Stimulated activated naive CD8-positive, alpha-beta T cell treated with anti-CD3 and anti-CD28 coated beads, Interleukin-15, Interleukin-2, amounts not matched to agents 100 ng/mL and 50 ng/mL, for 24 hours (primary cell): ENCODE data around the gene PRKAR1B.
"Not testable (repeated sequence)": the region's sequence is repeated elsewhere in the genome, so short reads cannot be mapped to it uniquely, and the experiment has no call there.

Source experiments
- H3K27ac Mint-ChIP-seq: one replicate; pipeline ENCODE4 v1.8.0; 2021; ENCODE audit warnings: mild to moderate bottlenecking, mixed read lengths
- H3K27me3 Mint-ChIP-seq: one replicate; pipeline ENCODE4 v1.8.0; 2021; ENCODE audit warnings: mixed read lengths
- H3K36me3 Mint-ChIP-seq: one replicate; pipeline ENCODE4 v1.8.0; 2021; ENCODE audit warnings: low read depth, mixed read lengths
- H3K4me1 Mint-ChIP-seq: one replicate; pipeline ENCODE4 v1.8.0; 2021; ENCODE audit warnings: low read depth, mixed read lengths
- H3K4me3 Mint-ChIP-seq: one replicate; pipeline ENCODE4 v1.8.0; 2021; ENCODE audit warnings: mild to moderate bottlenecking, mixed read lengths
- H3K9me3 Mint-ChIP-seq: one replicate; pipeline ENCODE4 v1.8.0; 2021; ENCODE audit warnings: mixed read lengths

The PRKAR1B gene

DNA sequence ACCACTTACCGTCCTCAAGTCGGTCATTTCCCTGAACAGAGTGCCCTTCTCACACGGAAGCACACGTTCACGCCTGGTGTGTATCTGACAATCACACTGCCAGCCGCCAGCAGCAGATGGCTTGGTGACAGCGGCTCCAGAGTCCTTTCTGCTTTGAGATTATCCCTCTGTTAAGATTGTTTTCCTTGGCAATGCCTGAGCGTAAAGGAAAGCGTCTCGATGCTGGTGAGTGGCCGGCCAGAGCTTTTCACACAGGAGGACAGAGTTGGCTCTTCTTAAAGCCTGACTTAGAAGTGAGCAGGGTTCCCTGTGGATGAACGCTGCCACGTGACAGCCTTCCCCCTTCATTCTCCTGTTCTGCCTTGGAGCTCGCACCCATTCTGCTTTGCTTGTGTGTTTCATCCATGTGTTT lies 22.1 kb upstream of the PRKAR1B start:
- H3K36me3 Mint-ChIP-seq, result peaks cover 46% of the 10 kb centered on the region
- no peak overlapping the region for H3K4me3 Mint-ChIP-seq

DNA sequence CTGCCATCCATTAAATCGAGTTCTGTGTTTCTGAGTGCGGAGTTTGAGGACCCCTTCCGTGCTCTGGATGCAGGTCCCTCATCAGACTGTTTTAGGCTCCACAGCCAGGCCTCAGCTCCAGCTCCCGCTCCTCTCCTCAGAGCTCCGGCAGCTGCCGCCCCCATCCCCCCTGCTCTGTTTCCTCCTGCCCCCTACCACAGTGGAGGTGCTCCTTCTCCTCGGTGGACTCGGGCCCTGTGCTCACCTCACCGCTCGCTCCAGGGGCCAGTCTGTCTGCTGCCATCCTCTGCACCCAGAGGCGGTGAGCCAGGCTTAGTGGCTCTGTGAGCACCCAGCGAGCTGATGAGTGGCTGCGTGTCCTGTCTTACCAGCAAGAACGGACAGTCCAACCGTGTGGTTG lies 21.4 kb upstream of the PRKAR1B start:
- H3K9me3 Mint-ChIP-seq, result no peaks in the 10 kb centered on the region
- H3K27ac Mint-ChIP-seq, result no peak overlapping the region
- H3K27me3 Mint-ChIP-seq, result no peaks in the 10 kb centered on the region
- H3K36me3 Mint-ChIP-seq, result peaks cover 45% of the 10 kb centered on the region
- no peaks in the 10 kb centered on the region for H3K4me1 Mint-ChIP-seq
- no peak overlapping the region for H3K4me3 Mint-ChIP-seq

More for the DNA sequence above, 22.1 kb upstream of the PRKAR1B start:
- Mint-ChIP-seq H3K9me3 (no peaks in the 10 kb centered on the region), H3K27ac (no peak overlapping the region), H3K4me1 (no peaks in the 10 kb centered on the region), H3K27me3 (no peaks in the 10 kb centered on the region)

DNA sequence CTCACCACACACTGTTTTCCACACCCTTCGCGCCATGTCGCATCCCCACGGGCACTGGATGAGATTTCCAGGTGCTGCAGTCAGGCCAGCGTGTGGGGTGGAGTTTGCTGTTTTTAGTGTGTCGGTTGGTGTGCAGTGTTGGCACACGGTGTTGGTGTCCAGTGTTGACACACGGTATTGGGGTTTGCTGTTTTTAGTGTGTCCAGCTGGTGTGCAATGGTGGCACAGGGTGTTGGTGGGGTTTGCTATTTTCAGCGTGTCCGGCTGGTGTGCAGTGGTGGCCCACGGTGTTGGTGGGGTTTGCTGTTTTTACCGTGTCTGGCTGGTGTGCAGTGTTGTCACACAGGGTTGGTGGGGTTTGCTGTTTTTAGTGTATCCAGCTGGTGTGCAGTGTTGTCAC lies 20.1 kb upstream of the PRKAR1B start:
- H3K27ac Mint-ChIP-seq, result no peak overlapping the region

DNA sequence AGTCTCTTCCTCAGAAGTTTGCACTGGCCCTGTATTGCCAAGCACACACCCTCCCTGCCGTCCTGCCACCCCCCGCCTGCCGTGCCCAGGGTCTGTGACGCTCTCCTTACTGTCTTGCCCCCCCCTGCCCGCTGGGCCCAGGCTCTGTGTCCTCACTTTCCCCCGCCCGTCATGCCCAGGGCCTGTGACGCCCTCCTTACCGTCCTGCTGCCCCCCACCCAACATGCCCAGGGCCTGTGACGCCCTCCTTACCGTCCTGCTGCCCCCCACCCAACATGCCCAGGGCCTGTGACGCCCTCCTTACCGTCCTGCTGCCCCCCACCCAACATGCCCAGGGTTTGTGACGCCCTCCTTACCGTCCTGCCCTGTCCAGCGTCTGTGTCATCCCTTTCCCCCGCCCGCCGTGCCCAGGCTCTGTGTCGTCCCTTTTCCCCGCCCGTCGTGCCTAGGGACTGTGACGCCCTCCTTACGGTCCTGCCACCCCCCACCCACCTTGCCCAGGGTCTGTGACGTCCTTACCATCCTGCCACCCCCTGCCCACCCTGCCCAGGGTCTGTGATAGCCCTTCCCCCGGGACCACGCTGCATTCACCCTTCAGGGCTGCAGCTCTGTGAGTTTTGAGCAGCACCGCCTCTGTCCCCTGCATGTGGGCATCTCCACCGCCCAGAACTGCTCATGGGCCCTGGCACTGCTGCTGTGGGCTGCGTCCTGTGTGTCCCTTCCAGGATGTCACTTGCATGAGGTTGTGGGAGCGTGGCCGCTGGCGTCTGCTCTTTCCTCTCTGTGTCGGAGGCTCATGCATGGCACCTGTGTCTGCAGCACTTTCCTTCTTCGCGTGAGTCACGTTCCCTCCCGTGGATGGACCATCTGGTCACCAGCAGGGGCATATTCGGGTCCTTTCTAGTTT lies 19.3 kb upstream of the PRKAR1B start:
- H3K27ac Mint-ChIP-seq, result no peak overlapping the region
- no peaks in the 10 kb centered on the region for H3K4me1 Mint-ChIP-seq
- no peak overlapping the region for H3K4me3 Mint-ChIP-seq
- no peaks in the 10 kb centered on the region for H3K9me3 Mint-ChIP-seq
- H3K27me3 Mint-ChIP-seq, result no peaks in the 10 kb centered on the region
- H3K36me3 Mint-ChIP-seq, result peaks cover 38% of the 10 kb centered on the region

More for the DNA sequence above, 20.1 kb upstream of the PRKAR1B start:
- no peaks in the 10 kb centered on the region for H3K4me1 Mint-ChIP-seq
- H3K9me3 Mint-ChIP-seq, result no peaks in the 10 kb centered on the region
- H3K36me3 Mint-ChIP-seq, result peaks cover 42% of the 10 kb centered on the region
- no peaks in the 10 kb centered on the region for H3K27me3 Mint-ChIP-seq
- H3K4me3 Mint-ChIP-seq, result no peak overlapping the region

DNA sequence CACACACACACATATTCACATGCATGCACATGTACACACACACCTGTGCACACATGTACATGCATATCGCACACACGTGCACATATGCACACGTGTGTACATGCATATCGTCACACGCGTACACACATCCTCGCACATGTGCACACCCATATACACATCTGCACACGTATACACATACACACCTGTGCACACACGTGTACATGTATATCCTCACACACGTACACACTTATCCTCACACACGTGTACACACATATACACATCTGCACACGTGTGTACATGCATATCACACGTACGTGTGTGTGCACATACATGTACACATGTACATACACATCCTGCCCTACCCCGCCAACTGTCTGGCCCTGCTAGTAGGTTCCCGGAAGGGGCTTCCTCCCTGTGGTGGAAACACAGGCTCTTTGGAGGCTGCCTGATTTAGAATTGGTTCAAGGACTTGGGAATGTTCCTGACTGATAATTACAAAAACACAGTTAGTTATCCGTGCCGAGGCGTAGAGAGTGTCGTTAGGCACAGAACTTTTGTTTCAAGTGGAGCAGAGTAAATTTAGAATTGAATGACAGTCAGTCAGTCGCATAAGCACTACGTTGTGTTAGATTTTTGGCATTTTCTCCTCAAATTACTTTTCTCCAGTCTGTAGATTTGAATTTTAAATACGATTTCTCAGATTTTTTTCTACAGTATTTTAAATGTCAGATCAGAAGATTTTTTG lies 18.5 kb upstream of the PRKAR1B start:
- Mint-ChIP-seq H3K36me3 (peaks cover 38% of the 10 kb centered on the region), H3K4me1 (no peaks in the 10 kb centered on the region), H3K4me3 (no peak overlapping the region), H3K27ac (no peak overlapping the region), H3K27me3 (no peaks in the 10 kb centered on the region), H3K9me3 (no peaks in the 10 kb centered on the region)

DNA sequence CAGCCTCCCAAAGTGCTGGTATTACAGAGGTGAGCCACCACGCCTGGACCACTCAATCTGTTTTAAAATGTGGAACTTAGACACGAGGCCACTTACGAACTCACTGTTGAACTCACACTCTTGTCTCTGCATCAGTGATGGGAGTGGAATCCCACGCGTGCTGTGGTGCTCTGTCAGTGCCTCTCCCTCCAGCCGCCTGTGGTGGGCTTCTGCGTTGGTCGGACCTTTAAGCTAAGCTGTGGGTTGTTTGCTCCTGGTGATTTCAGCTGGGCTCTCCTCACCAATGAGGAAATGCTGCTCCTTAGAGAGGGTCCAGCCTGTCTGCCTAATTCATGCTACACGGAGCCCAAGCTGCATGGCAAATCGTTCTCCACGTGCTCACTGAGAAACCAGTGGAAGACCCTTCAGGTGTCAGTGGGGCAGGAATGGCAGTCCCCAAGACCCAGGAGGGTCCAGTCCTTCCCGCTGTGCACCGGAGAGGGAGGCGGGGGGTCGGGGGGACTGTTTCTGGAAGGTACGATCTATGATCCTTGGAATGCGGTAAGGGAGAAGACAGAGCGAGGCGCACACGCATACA lies 17.9 kb upstream of the PRKAR1B start:
- Mint-ChIP-seq H3K27ac (no peak overlapping the region), H3K9me3 (no peaks in the 10 kb centered on the region), H3K27me3 (no peaks in the 10 kb centered on the region), H3K36me3 (peaks cover 40% of the 10 kb centered on the region), H3K4me1 (no peaks in the 10 kb centered on the region), H3K4me3 (no peak overlapping the region)

DNA sequence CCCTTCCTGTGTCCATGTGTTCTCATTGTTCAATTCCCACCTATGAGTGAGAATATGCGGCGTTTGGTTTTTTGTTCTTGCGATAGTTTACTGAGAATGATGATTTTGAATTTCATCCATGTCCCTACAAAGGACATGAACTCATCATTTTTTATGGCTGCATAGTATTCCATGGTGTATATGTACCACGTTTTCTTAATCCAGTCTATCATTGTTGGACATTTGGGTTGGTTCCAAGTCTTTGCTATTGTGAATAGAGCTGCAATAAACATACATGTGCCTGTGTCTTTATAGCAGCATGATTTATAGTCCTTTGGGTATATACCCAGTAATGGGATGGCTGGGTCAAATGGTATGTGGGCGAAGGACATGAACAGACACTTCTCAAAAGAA lies 17.0 kb upstream of the PRKAR1B start:
- not testable (repeated sequence) for H3K27me3 Mint-ChIP-seq, H3K4me1 Mint-ChIP-seq, H3K4me3 Mint-ChIP-seq, H3K9me3 Mint-ChIP-seq, H3K27ac Mint-ChIP-seq
- peaks cover 36% of the 10 kb centered on the region for H3K36me3 Mint-ChIP-seq

DNA sequence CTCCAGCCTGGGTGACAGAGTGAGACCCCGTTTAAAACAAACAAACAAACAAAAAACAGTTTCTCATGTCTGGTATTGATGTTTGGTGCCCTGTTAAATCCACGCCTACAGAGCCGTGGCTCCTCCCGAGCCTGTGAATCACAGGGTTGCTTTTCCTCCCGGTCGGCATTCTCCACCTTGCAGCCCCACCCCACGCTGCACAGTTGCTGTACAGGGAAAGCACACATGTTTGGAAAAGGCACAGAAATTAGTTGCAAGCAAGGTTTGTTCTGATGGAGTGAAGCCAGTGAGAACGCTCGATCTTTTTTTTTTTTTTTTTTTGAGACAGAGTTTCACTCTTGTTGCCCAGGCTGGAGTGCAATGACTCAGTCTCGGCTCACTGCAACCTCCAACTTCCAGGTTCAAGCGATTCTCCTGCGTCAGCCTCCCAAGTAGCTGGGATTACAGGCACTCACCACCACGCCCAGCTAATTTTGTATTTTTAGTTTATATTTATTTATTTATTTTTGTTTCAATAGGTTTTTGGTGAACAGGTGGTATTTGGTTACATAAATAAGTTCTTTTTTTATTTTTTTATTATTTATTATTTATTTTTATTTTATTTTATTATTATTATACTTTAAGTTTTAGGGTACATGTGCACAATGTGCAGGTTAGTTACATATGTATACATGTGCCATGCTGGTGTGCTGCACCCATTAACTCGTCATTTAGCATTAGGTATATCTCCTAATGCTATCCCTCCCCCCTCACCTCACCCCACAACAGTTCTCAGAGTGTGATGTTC lies 16.5 kb upstream of the PRKAR1B start:
- H3K4me1 Mint-ChIP-seq, H3K27ac Mint-ChIP-seq, H3K4me3 Mint-ChIP-seq, H3K27me3 Mint-ChIP-seq, H3K9me3 Mint-ChIP-seq: not testable (repeated sequence)
- peaks cover 36% of the 10 kb centered on the region for H3K36me3 Mint-ChIP-seq

DNA sequence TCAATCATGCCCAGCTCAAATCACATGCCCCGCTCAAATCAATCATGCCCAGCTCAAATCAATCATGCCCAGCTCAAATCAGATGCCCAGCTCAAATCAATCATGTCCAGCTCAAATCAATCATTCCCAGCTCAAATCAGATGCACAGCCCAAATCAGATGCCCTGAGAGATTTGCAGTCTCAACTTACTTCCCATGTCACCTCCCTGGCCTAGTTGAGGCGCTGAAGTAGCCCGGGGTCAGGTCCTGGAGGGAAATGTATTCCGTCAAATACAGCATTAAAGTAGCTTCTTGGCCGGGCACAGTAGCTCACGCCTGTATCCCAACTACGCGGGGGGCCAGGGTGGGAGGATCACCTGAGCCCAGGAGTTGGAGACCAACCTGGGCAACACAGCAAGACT lies 15.7 kb upstream of the PRKAR1B start:
- no peaks in the 10 kb centered on the region for H3K9me3 Mint-ChIP-seq
- peaks cover 44% of the 10 kb centered on the region for H3K36me3 Mint-ChIP-seq
- no peak overlapping the region for H3K27ac Mint-ChIP-seq
- no peaks in the 10 kb centered on the region for H3K27me3 Mint-ChIP-seq
- no peak overlapping the region for H3K4me3 Mint-ChIP-seq
- H3K4me1 Mint-ChIP-seq, result no peaks in the 10 kb centered on the region

DNA sequence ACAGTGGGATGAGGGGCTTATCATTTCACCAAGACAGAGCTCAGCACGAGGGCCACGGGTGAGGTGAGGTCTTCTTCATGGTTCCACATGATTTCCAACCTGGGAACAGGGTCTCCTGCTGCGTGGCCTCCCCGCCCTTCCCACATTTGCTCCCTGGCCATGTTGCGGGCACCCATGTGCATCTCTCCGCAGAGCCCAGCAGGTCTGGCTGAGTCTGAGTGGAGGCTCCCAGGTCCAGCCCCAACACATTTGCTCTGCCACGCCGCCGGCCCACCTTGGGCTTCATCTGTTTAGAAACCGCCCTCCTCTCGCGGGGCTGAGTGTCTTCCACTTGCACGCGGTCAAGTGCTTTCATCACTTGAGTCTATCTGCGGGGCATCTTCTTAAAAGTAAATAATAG lies 14.8 kb upstream of the PRKAR1B start:
- H3K9me3 Mint-ChIP-seq, result no peaks in the 10 kb centered on the region
- peaks cover 50% of the 10 kb centered on the region for H3K36me3 Mint-ChIP-seq
- no peaks in the 10 kb centered on the region for H3K27me3 Mint-ChIP-seq
- no peak overlapping the region for H3K27ac Mint-ChIP-seq
- no peaks in the 10 kb centered on the region for H3K4me1 Mint-ChIP-seq
- no peak overlapping the region for H3K4me3 Mint-ChIP-seq

DNA sequence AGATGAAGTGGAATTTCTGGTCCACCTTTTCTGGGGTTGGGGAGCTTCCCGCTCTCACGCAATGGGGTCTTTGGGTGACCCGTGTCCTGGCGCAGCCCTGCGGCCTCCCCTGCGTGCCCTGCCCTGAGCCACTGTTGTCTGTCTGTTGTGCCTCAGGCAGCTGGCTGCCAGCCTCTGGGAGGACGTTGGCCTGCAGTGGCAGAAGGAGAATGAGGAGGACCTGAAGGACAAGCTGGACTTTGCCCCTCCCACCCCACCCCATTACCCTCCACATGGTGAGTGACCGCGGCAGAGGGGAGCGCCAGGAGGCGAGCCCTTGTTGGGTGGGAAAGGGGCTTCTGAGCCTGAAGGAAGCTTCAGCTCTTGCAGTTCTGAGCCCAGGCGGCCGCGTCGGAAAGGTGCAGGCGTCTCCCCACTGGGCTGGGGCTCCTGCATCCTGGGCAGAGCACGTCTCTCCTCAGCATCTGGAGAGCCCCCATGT lies 14.2 kb upstream of the PRKAR1B start:
- Mint-ChIP-seq H3K4me1 (no peaks in the 10 kb centered on the region), H3K4me3 (no peak overlapping the region), H3K27me3 (no peaks in the 10 kb centered on the region), H3K9me3 (no peaks in the 10 kb centered on the region), H3K36me3 (peaks cover 50% of the 10 kb centered on the region), H3K27ac (no peak overlapping the region)

DNA sequence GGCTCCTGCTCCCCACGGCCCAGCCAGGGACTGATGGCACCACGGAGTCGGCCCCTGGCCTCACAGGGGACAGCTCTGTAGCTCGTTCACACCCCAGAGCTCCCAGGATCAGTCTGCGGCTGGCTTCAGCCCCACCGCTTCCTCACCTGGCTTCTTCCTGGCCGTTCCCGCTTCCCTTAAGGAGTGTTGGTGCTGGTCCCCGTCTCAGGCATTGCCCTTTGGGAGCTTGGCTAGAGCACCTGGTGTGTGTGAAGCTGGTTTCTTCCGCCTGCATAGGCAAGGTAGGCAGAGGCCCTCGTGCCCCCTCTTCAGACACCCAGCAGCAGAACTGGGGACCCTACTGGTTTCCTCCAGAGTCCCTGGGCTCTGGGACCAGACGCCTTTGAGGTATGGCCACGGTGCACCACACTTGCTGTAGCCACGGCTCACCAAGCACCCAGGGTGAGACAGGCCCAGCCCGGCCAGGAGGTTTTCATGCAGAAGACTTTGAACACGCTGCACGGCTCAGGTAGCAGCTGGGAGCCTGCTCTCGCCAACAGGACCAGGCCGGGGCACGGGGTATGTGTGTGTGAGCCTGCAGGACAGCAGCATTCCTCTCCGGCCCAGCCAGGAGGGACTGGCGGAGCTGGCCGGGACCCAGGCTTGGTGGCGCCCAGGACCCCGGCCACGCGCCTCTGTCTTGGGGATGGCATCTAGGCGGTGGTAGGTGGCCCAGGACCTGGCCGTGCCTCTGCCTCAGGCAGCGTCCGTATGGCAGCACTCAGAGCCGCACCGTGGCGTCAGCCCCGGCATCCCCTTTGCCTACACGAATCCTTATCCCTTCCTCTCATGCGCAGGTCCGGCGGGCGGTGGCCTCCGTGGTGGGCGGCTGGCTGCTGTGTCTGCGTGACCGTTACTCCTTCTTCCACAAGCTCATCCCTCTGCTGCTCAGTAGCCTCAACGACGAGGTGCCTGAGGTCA lies 13.2 kb upstream of the PRKAR1B start:
- no peak overlapping the region for H3K27ac Mint-ChIP-seq
- peaks cover 44% of the 10 kb centered on the region for H3K36me3 Mint-ChIP-seq

DNA sequence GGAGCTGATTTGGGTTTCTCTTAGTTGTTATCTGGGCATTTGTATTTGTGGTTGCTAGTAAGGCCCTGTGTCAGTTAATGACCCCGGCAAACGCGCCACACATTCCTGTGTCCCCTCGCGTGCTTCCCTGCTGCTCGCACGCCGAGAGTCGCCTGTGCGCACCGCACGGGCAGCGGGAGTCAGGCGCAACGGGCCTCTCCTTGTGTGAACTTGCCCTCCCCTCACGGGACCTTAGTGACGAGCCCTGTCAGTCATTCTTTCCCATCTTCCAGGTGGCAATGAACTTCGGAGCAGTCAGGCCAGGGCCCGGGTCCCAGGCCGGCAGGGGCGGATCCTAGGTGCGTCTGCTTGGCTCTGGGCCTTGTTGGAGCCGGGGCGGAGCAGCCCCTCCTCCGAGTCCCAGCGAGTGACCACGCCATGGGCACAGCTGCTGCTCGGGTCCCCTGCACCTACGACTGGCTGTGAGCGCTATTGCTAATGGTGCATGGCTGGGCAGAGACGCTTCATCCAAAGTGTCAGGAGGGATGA lies 12.4 kb upstream of the PRKAR1B start:
- H3K9me3 Mint-ChIP-seq, result no peaks in the 10 kb centered on the region
- H3K27me3 Mint-ChIP-seq, result no peaks in the 10 kb centered on the region
- H3K4me3 Mint-ChIP-seq, result no peak overlapping the region
- H3K27ac Mint-ChIP-seq, result no peak overlapping the region
- peaks cover 38% of the 10 kb centered on the region for H3K36me3 Mint-ChIP-seq
- H3K4me1 Mint-ChIP-seq, result no peaks in the 10 kb centered on the region

More for the DNA sequence above, 13.2 kb upstream of the PRKAR1B start:
- no peak overlapping the region for H3K4me3 Mint-ChIP-seq
- H3K27me3 Mint-ChIP-seq, result no peaks in the 10 kb centered on the region
- no peaks in the 10 kb centered on the region for H3K9me3 Mint-ChIP-seq
- no peaks in the 10 kb centered on the region for H3K4me1 Mint-ChIP-seq
